ENCODE results near the gene TMEM229B. TPM values are rescaled to one million over a fixed set of nuclear protein-coding genes. Genes with fewer than 3 reads are reported as not detected.

TMEM229B gene
- total and polyA plus RNA-seq, 2 donors (not counting 1 experiment from before 2014, with no cell fraction given): 0.68 to 0.99 TPM

GRCh38 chr14:67517083-67517482 lies 28.6 kb upstream of the TMEM229B start:
- no peaks in the 10 kb centered on the region for H3K4me1 ChIP-seq (ENCODE audit: control insufficient read depth, extremely low read depth, insufficient read depth, low read length)
- peaks cover 34% of the 10 kb centered on the region for H3K27me3 ChIP-seq (ENCODE audit: control insufficient read depth, insufficient read depth, low read length)
- H3K27ac ChIP-seq (ENCODE audit: insufficient read depth, low read length): no peak overlapping the region
- DNase-seq (ENCODE audit: low read depth in 2 of 2): peak in 1 of 2 donors; percentile 42
- TF ChIP-seq CTCF (conservative IDR thresholded peaks at IDR 0.05 in 1 of 2, IDR thresholded peaks at IDR 0.05 in 1 of 2; ENCODE audit: low read depth in 1 of 2, low read length in 2 of 2) (no peak), EZH2 (IDR thresholded peaks at IDR 0.05; ENCODE audit: low read length, missing control alignments) (no peak)
- H3K4me2 ChIP-seq (ENCODE audit: extremely low read depth, insufficient read depth, low read length): no peak overlapping the region
- no peak overlapping the region for H3K4me3 ChIP-seq (replicated peaks in 1 of 4; ENCODE audit: control extremely low read depth in 1 of 4, insufficient read depth in 1 of 4, low read depth in 3 of 4, low read length in 4 of 4)
- H3K9me3 ChIP-seq (ENCODE audit: control insufficient read depth, insufficient read depth, low read depth, low read length): no peaks in the 10 kb centered on the region
- H2AFZ ChIP-seq (ENCODE audit: low read length): no peak overlapping the region
- no peak overlapping the region for H3K9ac ChIP-seq (ENCODE audit: insufficient read depth, low read length)
- no peaks in the 10 kb centered on the region for H3K79me2 ChIP-seq (ENCODE audit: control insufficient read depth, insufficient read depth, low read length)
- no peaks in the 10 kb centered on the region for H3K36me3 ChIP-seq (ENCODE audit: control insufficient read depth, insufficient read depth, low read length)
- H4K20me1 ChIP-seq (ENCODE audit: control insufficient read depth, extremely low read depth, insufficient read depth, low read length): no peaks in the 10 kb centered on the region

- no peak for DNase-seq (ENCODE audit: low read depth in 2 of 2)
- Histone ChIP-seq H3K4me2 (ENCODE audit: extremely low read depth, insufficient read depth, low read length) (no peak overlapping the region), H3K79me2 (ENCODE audit: control insufficient read depth, insufficient read depth, low read length) (no peaks in the 10 kb centered on the region), H3K9ac (ENCODE audit: insufficient read depth, low read length) (no peak overlapping the region), H4K20me1 (ENCODE audit: control insufficient read depth, extremely low read depth, insufficient read depth, low read length) (no peaks in the 10 kb centered on the region), H3K27me3 (ENCODE audit: control insufficient read depth, insufficient read depth, low read length) (peaks cover 33% of the 10 kb centered on the region), H3K4me3 (replicated peaks in 1 of 4; ENCODE audit: control extremely low read depth in 1 of 4, insufficient read depth in 1 of 4, low read depth in 3 of 4, low read length in 4 of 4) (no peak overlapping the region), H3K4me1 (ENCODE audit: control insufficient read depth, extremely low read depth, insufficient read depth, low read length) (no peaks in the 10 kb centered on the region), H3K27ac (ENCODE audit: insufficient read depth, low read length) (no peak overlapping the region), H3K9me3 (ENCODE audit: control insufficient read depth, insufficient read depth, low read depth, low read length) (no peaks in the 10 kb centered on the region), H3K36me3 (ENCODE audit: control insufficient read depth, insufficient read depth, low read length) (no peaks in the 10 kb centered on the region), H2AFZ (ENCODE audit: low read length) (no peak overlapping the region)
- TF ChIP-seq EZH2 (IDR thresholded peaks at IDR 0.05; ENCODE audit: low read length, missing control alignments) (no peak), CTCF (conservative IDR thresholded peaks at IDR 0.05 in 1 of 2, IDR thresholded peaks at IDR 0.05 in 1 of 2; ENCODE audit: low read depth in 1 of 2, low read length in 2 of 2) (no peak)
These were observed 28.2 kb upstream of the TMEM229B start for GRCh38 chr14:67516676-67517075.

- Histone ChIP-seq H3K9ac (ENCODE audit: insufficient read depth, low read length) (no peak overlapping the region), H3K4me1 (ENCODE audit: control insufficient read depth, extremely low read depth, insufficient read depth, low read length) (no peaks in the 10 kb centered on the region), H2AFZ (ENCODE audit: low read length) (no peak overlapping the region), H3K79me2 (ENCODE audit: control insufficient read depth, insufficient read depth, low read length) (no peaks in the 10 kb centered on the region), H3K36me3 (ENCODE audit: control insufficient read depth, insufficient read depth, low read length) (no peaks in the 10 kb centered on the region), H4K20me1 (ENCODE audit: control insufficient read depth, extremely low read depth, insufficient read depth, low read length) (no peaks in the 10 kb centered on the region), H3K9me3 (ENCODE audit: control insufficient read depth, insufficient read depth, low read depth, low read length) (no peaks in the 10 kb centered on the region), H3K4me3 (replicated peaks in 1 of 4; ENCODE audit: control extremely low read depth in 1 of 4, insufficient read depth in 1 of 4, low read depth in 3 of 4, low read length in 4 of 4) (peak overlapping the region; percentile 25 to 69 (median 42)), H3K4me2 (ENCODE audit: extremely low read depth, insufficient read depth, low read length) (peak overlapping the region; percentile 80), H3K27me3 (ENCODE audit: control insufficient read depth, insufficient read depth, low read length) (peaks cover 26% of the 10 kb centered on the region), H3K27ac (ENCODE audit: insufficient read depth, low read length) (no peak overlapping the region)
- DNase-seq (ENCODE audit: low read depth in 2 of 2): peak in 1 of 2 donors; percentile 7
- TF ChIP-seq CTCF (conservative IDR thresholded peaks at IDR 0.05 in 1 of 2, IDR thresholded peaks at IDR 0.05 in 1 of 2; ENCODE audit: low read depth in 1 of 2, low read length in 2 of 2): no peak
- TF ChIP-seq EZH2 (IDR thresholded peaks at IDR 0.05; ENCODE audit: low read length, missing control alignments): no peak
These were observed 27.0 kb upstream of the TMEM229B start for GRCh38 chr14:67515386-67516079.

All from fibroblast of lung (primary cell).